ENCODE results near the gene PALM3.

The PALM3 gene

DNA sequence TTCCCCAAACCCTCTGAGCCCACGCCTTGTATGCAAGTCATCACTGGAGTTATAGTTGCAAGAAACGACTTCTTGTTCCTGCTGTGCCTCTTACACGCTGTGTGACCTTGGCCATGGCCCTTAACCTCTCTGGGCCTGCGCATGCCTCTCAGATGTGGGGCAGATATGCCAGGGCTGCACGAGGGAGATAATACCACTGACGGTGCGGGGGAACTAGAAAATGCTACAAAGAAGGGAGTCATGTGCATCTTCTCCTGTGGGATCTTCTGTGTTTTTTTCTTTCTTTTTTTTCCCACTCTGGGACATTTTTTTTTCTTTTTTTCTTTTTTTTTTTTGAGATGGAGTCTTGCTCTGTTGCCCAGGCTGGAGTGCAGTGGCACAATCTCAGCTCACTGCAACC lies 33.0 kb upstream of the PALM3 start:
- no peak for DNase-seq (ENCODE audit: low read depth)
- TF ChIP-seq, protein P1, sequence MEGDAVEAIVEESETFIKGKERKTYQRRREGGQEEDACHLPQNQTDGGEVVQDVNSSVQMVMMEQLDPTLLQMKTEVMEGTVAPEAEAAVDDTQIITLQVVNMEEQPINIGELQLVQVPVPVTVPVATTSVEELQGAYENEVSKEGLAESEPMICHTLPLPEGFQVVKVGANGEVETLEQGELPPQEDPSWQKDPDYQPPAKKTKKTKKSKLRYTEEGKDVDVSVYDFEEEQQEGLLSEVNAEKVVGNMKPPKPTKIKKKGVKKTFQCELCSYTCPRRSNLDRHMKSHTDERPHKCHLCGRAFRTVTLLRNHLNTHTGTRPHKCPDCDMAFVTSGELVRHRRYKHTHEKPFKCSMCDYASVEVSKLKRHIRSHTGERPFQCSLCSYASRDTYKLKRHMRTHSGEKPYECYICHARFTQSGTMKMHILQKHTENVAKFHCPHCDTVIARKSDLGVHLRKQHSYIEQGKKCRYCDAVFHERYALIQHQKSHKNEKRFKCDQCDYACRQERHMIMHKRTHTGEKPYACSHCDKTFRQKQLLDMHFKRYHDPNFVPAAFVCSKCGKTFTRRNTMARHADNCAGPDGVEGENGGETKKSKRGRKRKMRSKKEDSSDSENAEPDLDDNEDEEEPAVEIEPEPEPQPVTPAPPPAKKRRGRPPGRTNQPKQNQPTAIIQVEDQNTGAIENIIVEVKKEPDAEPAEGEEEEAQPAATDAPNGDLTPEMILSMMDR (IDR thresholded peaks at IDR 0.05; ENCODE audit: low read depth, low read length, missing control alignments): no peak
- H3K4me3 ChIP-seq (ENCODE audit: low read depth, low read length): no peak overlapping the region

DNA sequence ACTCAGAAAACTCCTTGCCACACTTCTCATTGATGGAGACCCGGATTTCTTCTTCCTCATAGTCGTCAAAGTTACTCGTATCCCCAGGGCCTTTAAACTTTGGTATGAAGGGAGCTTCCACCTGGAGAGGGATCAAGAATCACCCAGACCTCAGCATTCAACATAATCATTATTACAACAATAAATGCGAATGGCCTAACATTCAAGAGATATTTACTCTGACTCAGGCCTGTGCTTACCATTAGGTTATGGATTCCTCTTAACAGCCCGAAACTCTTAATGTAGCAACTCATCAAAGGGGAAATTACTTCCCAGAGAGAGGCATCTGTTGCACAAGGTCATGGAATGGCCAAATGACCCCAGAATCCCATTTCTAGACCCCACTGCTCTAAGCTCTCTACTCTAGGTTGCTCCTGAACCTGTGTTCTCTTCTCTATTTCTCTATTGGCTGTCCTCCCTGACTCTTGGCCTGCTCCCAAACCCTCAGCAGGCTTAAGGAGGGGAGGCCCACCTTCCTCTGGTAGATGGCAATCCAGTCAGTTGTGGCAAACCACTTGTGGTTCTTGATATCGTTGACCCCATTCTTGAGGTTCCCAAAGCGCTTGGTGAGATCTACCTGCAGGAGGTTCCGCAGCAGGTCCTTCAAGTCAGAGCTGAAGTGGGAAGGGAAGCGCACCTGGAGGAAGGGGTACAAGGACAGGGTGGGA lies 31.4 kb upstream of the PALM3 start:
- H3K4me3 ChIP-seq (ENCODE audit: low read depth, low read length): no peak overlapping the region
- TF ChIP-seq, protein P1 (IDR thresholded peaks at IDR 0.05; ENCODE audit: low read depth, low read length, missing control alignments): no peak
- DNase-seq (ENCODE audit: low read depth): no peak

DNA sequence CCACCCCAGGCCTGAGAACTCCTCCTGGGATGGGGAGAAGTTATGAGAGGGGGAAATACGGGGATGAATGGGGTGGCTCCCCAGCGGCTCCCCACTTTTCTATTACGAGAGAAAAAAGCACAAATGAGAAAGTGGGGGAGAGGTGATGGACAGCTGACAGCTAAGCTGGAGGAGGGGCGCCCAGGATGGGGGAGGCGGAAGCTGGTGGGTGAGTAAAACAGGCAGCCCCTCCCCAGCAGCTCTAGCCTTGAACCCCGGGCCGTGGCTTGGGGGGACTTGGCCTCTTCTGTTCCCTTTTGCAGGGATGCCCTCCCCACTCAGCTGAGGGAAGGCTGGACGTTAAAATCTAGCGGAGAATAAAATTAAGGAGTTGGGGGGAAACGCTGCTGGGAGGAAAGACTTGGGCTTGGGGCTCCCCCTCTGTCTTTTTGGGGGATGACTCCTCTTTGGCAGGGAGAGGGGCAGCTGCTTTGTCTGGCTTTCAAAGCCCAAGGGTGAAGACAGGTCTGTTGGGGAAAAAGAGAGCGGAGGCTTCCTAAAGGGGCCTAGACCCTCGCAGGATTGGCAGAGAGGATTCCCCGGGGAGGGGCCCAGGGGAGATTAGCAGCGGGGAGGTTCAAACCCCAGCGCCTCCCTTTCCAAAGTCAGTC lies 30.1 kb upstream of the PALM3 start:
- TF ChIP-seq, protein P1 (IDR thresholded peaks at IDR 0.05; ENCODE audit: low read depth, low read length, missing control alignments): no peak
- DNase-seq (ENCODE audit: low read depth): no peak
- H3K4me3 ChIP-seq (ENCODE audit: low read depth, low read length): peak overlapping the region; percentile 94

DNA sequence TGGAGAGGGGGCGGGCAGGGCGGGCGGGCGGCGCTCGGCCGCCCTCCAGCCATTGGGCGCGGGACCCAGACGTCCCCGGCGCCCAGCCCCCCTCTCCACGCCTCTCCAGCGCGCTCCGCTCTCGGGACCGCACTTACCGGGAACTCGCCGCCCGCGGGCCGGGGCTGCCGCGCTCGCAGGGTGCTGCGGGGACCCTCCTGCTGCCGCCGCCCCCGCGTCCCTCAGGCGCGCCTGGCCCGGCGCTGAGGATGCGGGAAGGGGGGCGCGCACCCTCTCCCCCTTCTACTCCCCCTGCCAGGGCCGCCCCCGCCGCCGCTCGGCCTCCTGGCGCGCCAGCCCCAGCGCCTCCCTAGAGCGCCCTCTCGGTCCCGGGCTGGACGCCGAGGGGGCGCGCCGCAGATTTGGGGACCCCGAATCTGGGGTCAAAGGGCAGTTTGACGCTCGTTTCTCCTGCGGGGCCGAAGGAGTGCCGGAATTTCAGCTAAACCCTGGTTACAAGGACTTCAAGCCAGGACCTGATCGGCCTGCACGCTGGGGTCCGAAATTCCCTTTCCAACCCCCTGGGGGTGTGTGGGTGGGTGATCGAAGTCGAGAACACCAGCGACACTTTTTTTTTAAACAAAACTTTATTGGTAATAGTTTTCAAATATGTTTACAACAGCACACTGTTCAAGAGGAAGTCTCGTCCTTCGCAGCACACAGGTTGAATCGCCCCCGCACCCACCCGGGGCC lies 29.4 kb upstream of the PALM3 start:
- DNase-seq (ENCODE audit: low read depth): no peak
- peak overlapping the region; percentile 94 for H3K4me3 ChIP-seq (ENCODE audit: low read depth, low read length)
- TF ChIP-seq, protein P1 (IDR thresholded peaks at IDR 0.05; ENCODE audit: low read depth, low read length, missing control alignments): peak; percentile 18

DNA sequence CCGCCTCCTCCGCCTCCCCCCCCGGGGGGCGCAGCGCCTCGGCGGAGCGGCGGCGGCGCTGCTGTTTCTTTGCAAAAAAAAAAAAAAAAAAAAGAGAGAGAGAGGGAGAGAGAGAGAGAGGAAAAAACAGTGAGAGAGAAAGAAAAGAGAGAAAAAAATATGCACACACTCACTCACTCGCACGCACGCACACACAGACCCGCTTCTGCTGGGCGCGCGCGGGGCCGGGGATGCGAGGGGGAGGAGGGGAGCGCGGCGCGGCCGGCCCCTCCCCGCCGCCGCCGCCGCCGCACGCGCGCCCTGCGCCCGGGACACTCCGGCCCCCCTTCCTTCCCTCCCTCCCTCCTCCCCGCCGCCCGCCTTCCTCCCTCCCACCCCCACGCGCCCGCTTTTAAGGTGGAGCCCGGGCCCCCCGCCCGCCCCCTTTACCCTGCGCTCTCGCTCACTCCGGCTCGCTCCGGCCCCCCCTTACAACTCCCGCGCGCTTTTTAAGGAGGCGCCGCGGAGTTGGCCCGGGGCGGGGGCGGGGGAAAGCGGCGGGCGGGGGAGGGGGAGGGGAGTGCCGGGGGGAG lies 28.7 kb upstream of the PALM3 start, which contains the start of gene SAMD1:
Gene SAMD1 (minus strand): TSS at position 243 of the 572 bp plus-strand sequence.
- TF ChIP-seq, protein P1 (IDR thresholded peaks at IDR 0.05; ENCODE audit: low read depth, low read length, missing control alignments): no peak
- DNase-seq (ENCODE audit: low read depth): no peak
- H3K4me3 ChIP-seq (ENCODE audit: low read depth, low read length): peak within 1 kb of the TSS; percentile 94

DNA sequence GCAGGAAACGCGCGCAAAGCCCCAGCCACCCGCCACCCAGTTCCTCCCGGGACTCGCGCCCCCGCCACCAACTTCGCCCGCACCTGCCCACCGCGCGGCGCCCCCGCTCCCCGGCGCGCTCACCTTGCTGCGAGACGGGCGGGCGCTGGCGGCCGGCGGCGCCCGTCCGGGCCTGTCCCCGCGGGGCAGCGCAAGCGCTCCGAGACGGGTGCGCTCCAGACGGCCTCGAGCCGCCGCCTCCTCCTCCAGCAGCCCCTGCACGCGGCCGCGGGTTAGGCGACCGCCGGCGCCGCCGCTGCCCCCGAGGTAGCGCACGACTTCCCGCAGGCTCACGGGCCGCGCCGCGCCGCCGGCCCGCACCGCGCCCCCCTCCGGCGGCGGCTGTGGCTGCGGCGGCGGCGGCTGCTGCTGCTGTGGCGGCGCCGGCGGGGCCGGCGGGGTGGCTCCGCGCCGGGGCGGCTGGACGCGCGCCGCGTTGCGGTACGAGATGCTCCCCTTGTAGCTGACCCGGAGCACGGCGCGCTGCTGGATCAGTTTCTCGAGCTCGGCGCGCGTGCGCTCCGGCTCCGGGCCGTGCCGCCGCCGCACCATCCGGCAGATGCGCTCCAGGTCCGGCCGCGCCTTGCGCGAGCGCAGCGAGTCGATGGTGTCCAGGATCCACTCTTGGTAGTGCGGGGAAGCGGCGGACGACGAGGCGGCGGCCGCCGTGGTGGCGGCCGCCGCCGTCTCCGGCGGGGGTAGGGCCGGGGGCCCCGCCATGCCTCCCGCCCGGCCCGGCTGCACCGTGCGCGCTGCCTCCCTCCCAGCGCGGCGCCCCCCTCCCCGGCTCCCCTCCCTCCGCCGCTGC lies 28.0 kb upstream of the PALM3 start:
- no peak for DNase-seq (ENCODE audit: low read depth)
- H3K4me3 ChIP-seq (ENCODE audit: low read depth, low read length): peak overlapping the region; percentile 62
- TF ChIP-seq, protein P1 (IDR thresholded peaks at IDR 0.05; ENCODE audit: low read depth, low read length, missing control alignments): peak; percentile 6

All from GM12864 (cell line).